ENCODE data around the gene C10orf105.

Gene C10orf105

GRCh38 chr10:71719464-71720201, at the start of gene C10orf105:
Gene C10orf105, minus strand, starts transcription at chr10:71719778. Its CDS starts 3,441 bp downstream, at chr10:71716337.
- DNase-seq (ENCODE audit: low read depth in 2 of 2) = no peak

- DNase-seq (ENCODE audit: low read depth in 2 of 2) = no peak
These were observed 48.0 kb upstream of the C10orf105 start for GRCh38 chr10:71767420-71768035.

DNA sequence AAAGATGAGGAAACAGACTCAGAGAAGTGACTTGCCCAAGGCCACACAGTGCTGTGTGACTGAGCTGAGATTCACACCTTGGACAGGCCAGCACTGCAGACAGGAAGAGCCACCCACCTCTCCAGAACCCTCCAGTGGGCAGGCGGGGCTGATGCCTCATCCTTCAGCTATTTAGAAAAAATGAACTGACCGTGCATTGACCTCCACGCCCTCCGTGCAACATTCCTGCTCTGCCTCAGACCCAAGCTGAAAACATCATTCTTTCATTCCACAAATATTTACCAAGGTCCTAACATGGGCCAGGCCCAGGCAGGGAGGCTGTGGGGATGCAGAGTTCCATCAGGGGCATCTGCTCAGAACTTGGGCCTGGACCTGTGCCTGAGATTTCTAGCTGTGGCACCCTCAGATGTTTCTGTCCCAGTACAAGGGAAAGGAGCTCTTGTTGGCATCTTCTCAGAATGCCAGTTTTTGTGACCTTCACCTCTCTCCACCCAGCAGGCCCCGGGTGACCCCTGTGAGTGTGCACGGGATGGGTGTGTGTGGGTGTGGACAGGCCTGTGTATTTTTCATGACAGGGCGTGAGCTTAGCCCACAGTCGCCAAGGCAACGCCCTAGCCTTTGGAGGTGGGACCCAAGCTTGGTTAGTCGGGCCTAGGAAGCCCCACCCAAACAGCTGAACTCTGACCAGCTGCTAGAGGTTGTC, 47.3 kb upstream of the C10orf105 start:
- DNase-seq (ENCODE audit: low read depth in 2 of 2) = no peak

GRCh38 chr10:71765906-71766716, 46.5 kb upstream of the C10orf105 start:
- no peak for DNase-seq (ENCODE audit: low read depth in 2 of 2)

DNA sequence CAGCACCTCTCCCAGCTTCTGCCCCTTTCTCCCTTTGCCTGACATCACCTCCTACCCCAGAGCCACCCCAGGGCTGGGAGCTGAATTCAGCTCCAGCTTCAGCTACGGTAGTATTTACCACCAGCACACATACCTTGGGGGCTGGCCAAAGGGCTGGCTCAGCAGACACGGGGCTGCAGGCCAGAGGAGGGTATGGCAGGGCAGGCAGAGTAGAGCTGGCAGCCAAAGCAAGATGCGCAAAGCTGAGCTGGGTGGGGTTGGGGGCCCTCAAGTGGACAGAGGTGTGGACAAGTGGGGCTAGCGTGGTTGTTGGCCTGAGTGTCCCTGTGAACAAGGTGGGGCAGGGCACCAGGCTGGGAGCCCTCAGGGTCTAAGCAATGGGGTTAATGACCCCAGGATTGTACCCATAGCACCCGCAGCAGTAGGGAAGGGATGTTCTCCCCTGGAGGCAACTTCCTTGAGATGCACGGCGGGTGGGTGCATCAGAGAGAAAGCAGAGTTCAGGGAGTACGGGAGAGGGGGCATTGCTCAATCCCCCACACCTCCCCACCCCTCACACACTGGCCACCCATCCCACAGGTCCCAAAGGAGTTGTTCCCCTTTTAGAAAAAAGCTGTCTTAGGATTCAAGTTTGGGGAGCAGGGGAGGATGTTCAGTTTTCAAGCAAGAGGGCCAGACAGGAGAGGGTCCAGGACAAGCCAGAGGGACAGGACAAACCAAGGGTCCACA, 45.8 kb upstream of the C10orf105 start:
- no peak for DNase-seq (ENCODE audit: low read depth in 2 of 2)

GRCh38 chr10:71763352-71764127, 44.0 kb upstream of the C10orf105 start:
- DNase-seq (ENCODE audit: low read depth in 2 of 2) = no peak

GRCh38 chr10:71762324-71762723, 42.7 kb upstream of the C10orf105 start:
- DNase-seq (ENCODE audit: low read depth in 2 of 2) = no peak

DNA sequence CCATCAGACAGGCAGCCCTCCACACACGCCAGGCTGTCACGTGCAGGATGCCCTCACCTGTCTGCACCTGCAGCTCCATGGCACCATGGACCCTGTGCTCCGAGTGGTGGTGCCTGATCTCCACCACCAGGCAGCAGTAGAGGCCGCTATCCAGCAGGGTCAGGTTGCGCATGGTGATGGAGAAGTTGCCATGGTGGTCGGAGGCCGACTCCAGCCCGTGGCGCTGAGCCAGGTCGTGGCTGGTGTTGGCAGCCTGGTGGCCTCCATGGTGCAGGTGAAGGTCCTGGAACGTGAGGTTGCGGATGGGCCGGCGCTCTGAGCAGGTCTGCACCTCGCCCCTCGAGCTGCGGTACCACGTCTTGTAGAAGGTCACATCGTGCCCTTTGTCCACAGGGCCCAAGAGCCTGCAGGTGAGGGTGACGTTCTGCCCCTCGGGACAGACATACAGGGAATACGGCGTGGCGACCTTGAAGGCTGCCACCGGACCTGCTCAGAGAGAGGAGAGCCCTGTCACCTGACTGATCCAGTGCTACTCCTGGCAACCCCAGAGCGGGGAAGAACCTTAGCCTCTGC, 42.0 kb upstream of the C10orf105 start:
- no peak for DNase-seq (ENCODE audit: low read depth in 2 of 2)

DNA sequence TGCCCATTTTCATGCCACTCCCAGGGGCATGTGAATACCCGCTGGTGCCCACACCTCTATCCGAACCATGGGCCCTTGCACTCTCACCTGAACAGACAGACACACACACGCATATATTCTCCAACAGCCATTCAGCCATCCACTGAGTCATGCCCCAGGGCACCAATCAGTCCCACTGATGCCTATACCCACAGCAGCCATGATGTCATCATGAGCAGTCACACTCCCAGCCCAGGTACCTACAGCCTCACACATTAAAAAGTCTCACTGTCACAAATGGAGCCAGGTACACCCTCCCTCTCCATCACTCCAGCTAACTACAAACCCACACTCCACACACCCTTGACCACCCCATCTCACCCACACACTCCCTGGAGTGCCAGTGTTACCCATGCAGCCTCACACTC, 41.5 kb upstream of the C10orf105 start:
- no peak for DNase-seq (ENCODE audit: low read depth in 2 of 2)

GRCh38 chr10:71757399-71757922, 37.9 kb upstream of the C10orf105 start:
- no peak for DNase-seq (ENCODE audit: low read depth in 2 of 2)

- no peak for DNase-seq (ENCODE audit: low read depth in 2 of 2)
These were observed 37.0 kb upstream of the C10orf105 start for GRCh38 chr10:71756311-71757191.

DNA sequence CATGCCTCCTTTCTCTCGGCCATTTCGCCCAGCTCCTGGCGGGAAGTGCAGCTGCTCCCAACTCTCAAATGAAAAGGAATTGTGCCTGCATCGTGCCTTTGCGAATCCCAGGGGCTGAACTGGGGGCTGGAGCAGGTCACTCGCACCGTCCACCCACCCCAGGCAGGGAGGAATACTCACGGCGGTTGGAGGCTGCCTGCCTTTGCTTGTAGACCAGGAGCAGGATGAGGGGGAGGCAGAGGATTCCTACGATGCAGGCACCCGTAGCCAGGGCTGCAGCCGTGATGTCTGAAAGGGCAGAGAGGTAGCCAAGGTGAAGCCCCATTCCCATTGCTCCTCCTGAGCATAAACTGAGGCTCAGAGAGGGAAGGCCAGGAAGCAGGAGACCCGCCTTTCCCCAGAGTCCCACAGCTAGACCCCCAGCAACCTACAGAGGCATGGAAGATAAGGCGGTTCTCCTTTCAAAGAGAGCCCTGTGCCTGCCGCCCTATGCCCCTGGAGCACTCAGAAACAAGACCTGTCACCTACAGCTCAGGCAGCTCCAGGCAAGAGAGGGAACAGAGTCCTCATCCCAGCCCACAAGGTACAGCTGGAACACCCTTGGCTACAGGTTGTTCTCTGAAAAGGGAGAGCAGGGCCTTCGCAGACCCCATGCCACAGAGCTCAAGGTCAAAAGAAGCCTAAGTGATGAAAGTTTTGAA, 35.8 kb upstream of the C10orf105 start:
- no peak for DNase-seq (ENCODE audit: low read depth in 2 of 2)

DNA sequence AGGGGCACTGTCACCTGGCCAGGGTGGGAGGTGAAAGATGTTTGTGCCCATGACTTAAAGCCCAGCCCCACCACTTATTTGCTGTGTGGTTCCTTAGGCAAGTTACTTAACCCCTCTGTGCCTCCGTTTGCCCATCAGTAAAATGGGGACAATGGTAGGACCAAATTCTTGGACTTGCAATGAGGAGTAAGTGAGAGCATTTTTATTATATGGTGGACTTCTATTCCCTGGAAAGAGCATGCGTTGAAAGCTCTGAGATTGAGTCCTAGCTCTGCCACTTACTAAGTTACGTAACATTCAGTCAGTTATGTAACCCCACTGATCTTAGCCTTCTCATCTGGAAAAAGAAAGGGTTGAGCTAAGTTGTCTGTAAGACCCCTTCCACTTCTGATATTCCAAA, 35.0 kb upstream of the C10orf105 start:
- no peak for DNase-seq (ENCODE audit: low read depth in 2 of 2)

DNA sequence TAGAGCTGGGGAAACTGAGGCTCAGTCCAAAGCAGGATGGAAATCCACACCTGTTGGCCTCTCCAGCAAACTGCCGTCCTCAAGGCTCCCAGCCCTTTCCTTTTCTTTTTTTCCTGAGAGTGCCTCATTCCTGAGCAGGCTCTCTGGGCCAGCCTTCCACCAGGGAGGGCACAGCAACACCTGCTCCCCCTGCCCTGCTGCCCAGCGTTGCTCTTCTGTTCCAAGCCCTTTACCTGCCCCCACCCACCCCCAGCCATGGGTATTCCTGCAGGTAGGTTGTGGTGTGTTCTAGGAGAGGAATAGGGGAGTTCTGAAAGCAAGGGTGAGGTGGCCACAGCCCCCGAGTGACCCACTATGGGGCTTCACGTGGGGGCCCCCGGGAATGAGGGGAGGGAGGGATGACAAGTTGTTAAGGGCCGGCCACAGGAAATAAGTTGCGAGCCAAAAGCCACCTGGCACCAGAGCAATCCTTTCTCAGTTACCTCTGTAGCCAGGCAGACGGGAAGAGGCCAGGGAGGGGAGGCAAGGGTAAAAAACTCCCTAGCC, 34.5 kb upstream of the C10orf105 start:
- no peak for DNase-seq (ENCODE audit: low read depth in 2 of 2)

DNA sequence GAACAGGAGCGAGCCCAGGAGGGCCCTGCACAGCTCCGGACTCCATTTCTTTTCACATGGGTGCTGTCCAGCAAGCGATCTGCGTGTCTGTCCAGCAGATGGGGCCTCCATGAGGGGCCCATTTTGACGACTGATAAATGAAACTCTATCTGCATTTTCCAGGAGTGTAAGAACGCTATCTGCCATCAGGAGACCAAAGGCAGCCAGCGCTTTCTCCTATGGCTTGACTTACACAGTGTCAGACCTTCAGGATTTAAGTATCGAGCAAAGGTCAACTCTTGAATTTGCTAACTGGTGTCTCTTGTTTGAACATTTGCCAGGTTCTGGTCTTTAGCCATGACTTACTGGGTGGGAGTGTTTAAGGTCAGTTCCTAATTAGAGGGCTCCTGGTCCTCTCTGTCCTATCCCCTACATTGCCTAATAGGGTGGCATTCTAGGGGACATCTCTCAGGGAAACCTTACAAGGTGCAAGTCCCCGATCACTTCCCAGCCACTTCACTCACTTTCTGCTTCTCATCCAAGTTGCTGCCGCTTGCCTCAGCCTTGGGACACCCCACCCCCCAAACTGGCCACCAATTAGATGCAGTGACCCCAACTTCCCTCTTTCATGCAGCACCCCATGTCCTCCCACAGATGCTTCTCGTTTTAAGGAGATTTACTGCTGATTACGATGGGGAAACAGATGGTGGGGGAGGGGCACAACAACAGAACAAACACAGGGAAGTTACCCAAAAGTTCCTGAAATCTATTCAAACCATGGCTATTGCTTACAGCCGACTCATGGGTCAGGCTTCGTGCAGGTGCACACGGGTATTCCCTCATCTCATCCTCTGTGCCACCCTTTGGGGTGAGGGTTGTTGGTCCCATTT, 33.7 kb upstream of the C10orf105 start:
- no peak for DNase-seq (ENCODE audit: low read depth in 2 of 2)

- no peak for DNase-seq (ENCODE audit: low read depth in 2 of 2)
These were observed 33.0 kb upstream of the C10orf105 start for GRCh38 chr10:71752391-71753090.
